ENCODE results near the gene PXYLP1.

Gene PXYLP1

DNA sequence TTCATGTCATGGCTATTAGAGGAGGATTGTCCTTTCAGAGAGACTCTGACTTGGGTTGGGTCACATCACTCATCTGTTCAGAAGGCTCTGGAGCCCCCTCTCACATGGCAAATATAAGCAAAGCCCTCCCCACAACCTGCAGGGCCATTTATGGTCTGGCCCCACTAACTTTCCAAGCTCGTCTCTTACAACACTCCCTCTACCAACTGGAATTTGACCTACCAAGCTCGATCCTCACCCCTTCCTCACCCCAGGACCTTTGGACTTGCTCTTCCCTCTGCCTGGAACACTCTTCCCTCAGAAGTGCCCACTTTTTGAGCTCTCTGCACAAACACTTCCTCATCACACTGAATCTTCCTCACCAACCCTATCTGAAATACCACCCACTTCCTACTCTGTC lies 14.2 kb upstream of the PXYLP1 start:
- TF ChIP-seq, protein P1, sequence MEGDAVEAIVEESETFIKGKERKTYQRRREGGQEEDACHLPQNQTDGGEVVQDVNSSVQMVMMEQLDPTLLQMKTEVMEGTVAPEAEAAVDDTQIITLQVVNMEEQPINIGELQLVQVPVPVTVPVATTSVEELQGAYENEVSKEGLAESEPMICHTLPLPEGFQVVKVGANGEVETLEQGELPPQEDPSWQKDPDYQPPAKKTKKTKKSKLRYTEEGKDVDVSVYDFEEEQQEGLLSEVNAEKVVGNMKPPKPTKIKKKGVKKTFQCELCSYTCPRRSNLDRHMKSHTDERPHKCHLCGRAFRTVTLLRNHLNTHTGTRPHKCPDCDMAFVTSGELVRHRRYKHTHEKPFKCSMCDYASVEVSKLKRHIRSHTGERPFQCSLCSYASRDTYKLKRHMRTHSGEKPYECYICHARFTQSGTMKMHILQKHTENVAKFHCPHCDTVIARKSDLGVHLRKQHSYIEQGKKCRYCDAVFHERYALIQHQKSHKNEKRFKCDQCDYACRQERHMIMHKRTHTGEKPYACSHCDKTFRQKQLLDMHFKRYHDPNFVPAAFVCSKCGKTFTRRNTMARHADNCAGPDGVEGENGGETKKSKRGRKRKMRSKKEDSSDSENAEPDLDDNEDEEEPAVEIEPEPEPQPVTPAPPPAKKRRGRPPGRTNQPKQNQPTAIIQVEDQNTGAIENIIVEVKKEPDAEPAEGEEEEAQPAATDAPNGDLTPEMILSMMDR (IDR thresholded peaks at IDR 0.05; ENCODE audit: insufficient read depth, low read depth, low read length, missing control alignments) = no peak
- no peak for DNase-seq (ENCODE audit: low read depth)

DNA sequence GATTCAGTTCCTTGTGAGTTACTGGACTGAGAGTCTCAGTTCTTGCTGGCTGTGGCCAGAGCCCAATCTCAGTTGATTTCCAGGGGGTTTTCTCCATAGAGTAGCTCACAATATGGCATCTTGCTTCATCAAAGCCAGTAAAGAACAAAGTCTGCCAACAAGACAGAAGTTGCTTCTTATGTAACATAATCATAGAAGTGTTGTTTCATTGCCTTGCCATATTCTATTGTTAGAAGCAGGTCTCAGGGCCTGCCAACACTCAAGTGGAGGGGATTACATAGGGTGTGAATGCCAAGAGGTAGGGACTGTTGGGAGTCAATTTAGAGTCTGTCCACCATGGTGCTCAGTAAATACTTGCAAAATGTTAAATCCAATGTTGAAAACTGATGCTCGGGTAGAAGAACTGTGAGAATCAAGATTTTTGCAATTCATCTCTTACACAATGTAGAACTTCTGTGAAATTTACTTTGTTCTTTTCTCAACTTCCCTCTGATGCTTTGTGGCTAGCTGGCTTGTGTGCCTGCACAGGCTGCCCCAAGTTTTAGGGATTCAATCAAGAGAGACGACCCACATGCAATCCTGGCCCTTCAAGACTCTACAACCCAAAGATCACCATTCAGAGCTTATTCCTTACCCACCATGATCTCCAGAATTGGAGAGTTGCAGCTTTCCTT lies 13.3 kb upstream of the PXYLP1 start:
- no peak overlapping the region for H3K4me3 ChIP-seq (ENCODE audit: low read length)
- TF ChIP-seq, protein P1 (IDR thresholded peaks at IDR 0.05; ENCODE audit: insufficient read depth, low read depth, low read length, missing control alignments) = no peak
- no peak for DNase-seq (ENCODE audit: low read depth)

More for the DNA sequence above, 14.2 kb upstream of the PXYLP1 start:
- no peak overlapping the region for H3K4me3 ChIP-seq (ENCODE audit: low read length)

DNA sequence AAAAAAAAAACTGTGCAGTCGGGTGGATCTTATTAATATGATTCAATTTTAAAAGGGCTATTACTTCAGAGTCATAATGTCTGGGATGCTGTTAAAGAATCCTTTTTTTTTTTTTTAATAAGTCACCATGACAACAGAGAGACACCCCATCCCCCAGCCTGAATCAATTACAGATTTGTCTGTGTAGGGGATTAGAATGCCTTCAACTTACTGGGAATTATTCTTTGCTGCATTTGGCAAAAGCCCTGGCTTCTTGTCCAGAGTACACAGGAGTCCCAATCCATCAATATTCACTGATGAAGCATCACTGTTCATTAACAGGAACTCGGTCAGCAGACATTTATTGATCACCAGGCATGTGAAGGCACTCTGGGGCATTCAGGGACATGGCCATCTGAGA lies 12.7 kb upstream of the PXYLP1 start:
- TF ChIP-seq, protein P1 (IDR thresholded peaks at IDR 0.05; ENCODE audit: insufficient read depth, low read depth, low read length, missing control alignments) = no peak
- no peak overlapping the region for H3K4me3 ChIP-seq (ENCODE audit: low read length)
- DNase-seq (ENCODE audit: low read depth) = no peak

DNA sequence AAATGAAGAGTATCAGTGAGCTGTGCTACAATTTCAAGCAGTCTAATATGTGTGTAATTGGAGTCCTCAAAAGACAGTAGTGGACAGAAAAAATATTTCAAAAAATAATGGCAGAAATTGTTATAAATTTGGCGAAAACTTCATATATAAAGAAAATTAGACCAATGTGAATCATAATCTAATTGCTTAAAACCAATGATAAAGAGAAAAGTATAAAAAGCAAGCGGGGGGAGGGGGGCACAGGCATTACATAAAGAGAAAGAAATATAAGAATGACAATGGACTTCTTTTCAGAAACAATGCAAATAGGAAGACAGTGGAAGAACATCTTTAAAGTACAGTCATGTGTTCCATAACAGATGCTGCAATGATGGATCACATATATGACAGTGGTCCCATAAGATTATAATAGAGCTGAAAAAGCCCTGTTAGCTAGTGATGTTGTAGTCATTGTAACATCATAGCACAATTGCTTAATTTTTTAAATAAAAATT lies 7.9 kb upstream of the PXYLP1 start:
- TF ChIP-seq, protein P1 (IDR thresholded peaks at IDR 0.05; ENCODE audit: insufficient read depth, low read depth, low read length, missing control alignments) = no peak
- no peak for DNase-seq (ENCODE audit: low read depth)
- no peak overlapping the region for H3K4me3 ChIP-seq (ENCODE audit: low read length)

DNA sequence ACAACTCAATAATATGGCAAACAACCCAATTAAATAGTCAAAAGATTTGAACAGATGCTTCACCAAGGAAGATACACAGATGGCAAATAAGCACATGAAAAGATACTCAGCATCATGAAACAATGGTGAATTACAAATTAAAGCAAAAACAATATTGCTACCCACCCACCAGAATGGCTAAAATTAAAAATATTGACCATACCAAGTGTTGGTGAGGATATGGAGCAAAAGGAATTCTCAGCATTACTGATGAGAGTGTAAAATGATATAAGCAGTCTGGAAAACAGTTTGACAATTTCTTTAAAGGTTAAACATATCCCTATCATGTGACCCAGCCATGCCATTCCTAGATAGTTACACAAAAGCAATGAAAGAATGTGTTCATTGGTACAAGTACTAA lies 5.7 kb upstream of the PXYLP1 start:
- TF ChIP-seq, protein P1 (IDR thresholded peaks at IDR 0.05; ENCODE audit: insufficient read depth, low read depth, low read length, missing control alignments) = no peak

DNA sequence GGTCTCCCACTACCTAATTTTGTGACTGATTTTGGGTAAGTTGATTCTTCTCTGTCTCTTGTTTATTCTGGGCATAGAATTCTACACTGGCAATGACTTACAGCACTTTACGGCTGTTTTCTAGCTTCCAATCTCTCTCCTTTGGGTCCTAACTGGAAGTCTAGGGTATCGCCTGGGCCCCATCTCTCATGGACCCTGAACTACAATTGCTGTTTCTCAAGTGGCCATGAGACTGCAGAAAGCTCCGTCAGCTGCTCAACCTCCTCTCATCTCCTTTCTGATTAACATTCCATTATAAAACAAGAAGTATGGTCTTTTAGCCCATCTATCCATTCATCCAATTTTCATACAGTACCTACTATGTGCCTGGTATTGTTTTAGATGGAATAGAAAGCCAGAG lies 4.4 kb upstream of the PXYLP1 start:
- H3K4me3 ChIP-seq (ENCODE audit: low read length) = no peak overlapping the region
- DNase-seq (ENCODE audit: low read depth) = no peak
- TF ChIP-seq, protein P1 (IDR thresholded peaks at IDR 0.05; ENCODE audit: insufficient read depth, low read depth, low read length, missing control alignments) = no peak

More for the DNA sequence above, 5.7 kb upstream of the PXYLP1 start:
- no peak overlapping the region for H3K4me3 ChIP-seq (ENCODE audit: low read length)
- no peak for DNase-seq (ENCODE audit: low read depth)

DNA sequence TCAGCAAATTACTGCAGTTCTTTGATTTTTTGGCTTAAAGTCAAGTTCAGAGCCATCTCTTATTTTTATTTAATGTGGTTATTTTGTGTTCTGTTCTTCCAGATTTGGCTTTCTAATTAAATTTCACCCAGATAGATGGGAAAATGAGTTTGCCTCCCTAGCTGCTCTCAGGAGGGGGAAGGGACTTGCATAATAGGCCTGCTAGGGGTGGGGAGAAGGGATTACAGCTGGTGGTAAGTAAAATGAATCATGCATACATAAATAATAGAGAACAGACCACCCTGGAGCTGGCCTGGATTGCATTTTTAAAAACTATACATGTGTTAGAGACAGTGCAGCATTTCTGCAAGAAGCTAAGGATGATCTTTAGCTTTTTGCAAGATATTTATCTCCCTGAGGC lies 3.9 kb upstream of the PXYLP1 start:
- no peak overlapping the region for H3K4me3 ChIP-seq (ENCODE audit: low read length)
- TF ChIP-seq, protein P1 (IDR thresholded peaks at IDR 0.05; ENCODE audit: insufficient read depth, low read depth, low read length, missing control alignments) = no peak
- no peak for DNase-seq (ENCODE audit: low read depth)
